ENCODE results near the gene NT5C2. TPM values are rescaled to one million over a fixed set of nuclear protein-coding genes. Genes with fewer than 3 reads are reported as not detected.
A peak's percentile ranks its signal among the peaks of the same experiment; 100 is the strongest.

NT5C2 gene
- polyA plus RNA-seq, 3 donors, result 68.6 to 116 (median 81.8) TPM

DNA sequence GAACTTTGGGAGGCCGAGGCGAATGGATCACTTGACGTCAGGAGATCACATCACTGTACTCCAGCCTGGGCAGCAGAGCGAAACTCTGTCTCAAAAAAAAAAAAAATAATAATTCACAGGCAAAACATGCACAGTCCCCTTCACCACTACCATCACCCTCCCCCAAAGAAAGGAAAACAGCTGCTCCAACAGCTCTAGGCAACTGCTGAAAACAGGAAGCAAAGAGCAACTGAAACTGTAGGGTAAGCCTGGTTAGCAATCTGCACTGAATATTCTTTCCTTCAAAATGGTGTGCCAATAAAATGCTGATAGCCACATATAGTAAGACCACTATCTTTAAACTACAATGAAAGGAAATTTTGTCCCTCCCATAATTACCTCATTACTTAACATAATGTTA is 11.8 kb downstream of the NT5C2 start:
- 3% methylated on average over 4 of the region's 4 CpGs for WGBS (ENCODE audit: insufficient coverage)
- Histone ChIP-seq H3K27ac (ENCODE audit: low read depth in 1 of 2, low read length in 2 of 2) (peak overlapping the region; percentile 66 to 71), H3K9me3 (replicated peaks in 1 of 2; ENCODE audit: control insufficient read depth in 1 of 2, insufficient read depth in 1 of 2, low read length in 2 of 2) (no peaks in the 10 kb centered on the region), H3K27me3 (ENCODE audit: control insufficient read depth in 2 of 2, insufficient read depth in 2 of 2, low read length in 2 of 2) (no peaks in the 10 kb centered on the region), H3K4me3 (replicated peaks in 1 of 3; ENCODE audit: low read depth in 2 of 3, low read length in 3 of 3) (peak overlapping the region in 1 of 3 experiments; percentile 1), H3K79me2 (ENCODE audit: insufficient read depth, low read length) (peaks cover 100% of the 10 kb centered on the region), H3K9ac (ENCODE audit: insufficient read depth, low read length, poor library complexity, severe bottlenecking) (no peak overlapping the region), H3K4me2 (replicated peaks; ENCODE audit: extremely low read depth, low read length, poor library complexity, severe bottlenecking) (peak overlapping the region; percentile 52), H3K36me3 (replicated peaks in 1 of 2; ENCODE audit: control insufficient read depth in 1 of 2, insufficient read depth in 2 of 2, low read length in 2 of 2) (peaks cover 32 to 39% of the 10 kb centered on the region in 2 donors), H2AFZ (ENCODE audit: insufficient read depth, low read depth, low read length, poor library complexity, severe bottlenecking) (no peak overlapping the region), H4K20me1 (ENCODE audit: insufficient read depth, low read length) (peaks cover 100% of the 10 kb centered on the region), H3K4me1 (ENCODE audit: control insufficient read depth in 1 of 2, insufficient read depth in 2 of 2, low read length in 2 of 2) (peaks cover 44 to 60% of the 10 kb centered on the region in 2 donors)
- H3K4me1 Mint-ChIP-seq, result peaks cover 71% of the 10 kb centered on the region
- H3K36me3 Mint-ChIP-seq, result peaks cover 28 to 47% of the 10 kb centered on the region in 2 donors
- H3K4me3 Mint-ChIP-seq, result peak overlapping the region; percentile 61 to 74
- H3K27me3 Mint-ChIP-seq (ENCODE audit: low read depth in 3 of 3), result peaks cover 0 to 1% (median 0%) of the 10 kb centered on the region in 3 donors
- TF ChIP-seq, protein P1, sequence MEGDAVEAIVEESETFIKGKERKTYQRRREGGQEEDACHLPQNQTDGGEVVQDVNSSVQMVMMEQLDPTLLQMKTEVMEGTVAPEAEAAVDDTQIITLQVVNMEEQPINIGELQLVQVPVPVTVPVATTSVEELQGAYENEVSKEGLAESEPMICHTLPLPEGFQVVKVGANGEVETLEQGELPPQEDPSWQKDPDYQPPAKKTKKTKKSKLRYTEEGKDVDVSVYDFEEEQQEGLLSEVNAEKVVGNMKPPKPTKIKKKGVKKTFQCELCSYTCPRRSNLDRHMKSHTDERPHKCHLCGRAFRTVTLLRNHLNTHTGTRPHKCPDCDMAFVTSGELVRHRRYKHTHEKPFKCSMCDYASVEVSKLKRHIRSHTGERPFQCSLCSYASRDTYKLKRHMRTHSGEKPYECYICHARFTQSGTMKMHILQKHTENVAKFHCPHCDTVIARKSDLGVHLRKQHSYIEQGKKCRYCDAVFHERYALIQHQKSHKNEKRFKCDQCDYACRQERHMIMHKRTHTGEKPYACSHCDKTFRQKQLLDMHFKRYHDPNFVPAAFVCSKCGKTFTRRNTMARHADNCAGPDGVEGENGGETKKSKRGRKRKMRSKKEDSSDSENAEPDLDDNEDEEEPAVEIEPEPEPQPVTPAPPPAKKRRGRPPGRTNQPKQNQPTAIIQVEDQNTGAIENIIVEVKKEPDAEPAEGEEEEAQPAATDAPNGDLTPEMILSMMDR (IDR thresholded peaks at IDR 0.05), result no peak
- peak; percentile 44 to 58 (median 48) for DNase-seq
- H3K9me3 Mint-ChIP-seq, result no peaks in the 10 kb centered on the region
- H3K27ac Mint-ChIP-seq, result peak overlapping the region; percentile 72 to 92 (median 88)
- intact Hi-C loops (cut with micrococcal nuclease), result loop anchor here in 1 of 2 donors (5.0 kb wide), 1 partner anchor 264 kb away; the partner anchor contains the start of gene CNNM2

DNA sequence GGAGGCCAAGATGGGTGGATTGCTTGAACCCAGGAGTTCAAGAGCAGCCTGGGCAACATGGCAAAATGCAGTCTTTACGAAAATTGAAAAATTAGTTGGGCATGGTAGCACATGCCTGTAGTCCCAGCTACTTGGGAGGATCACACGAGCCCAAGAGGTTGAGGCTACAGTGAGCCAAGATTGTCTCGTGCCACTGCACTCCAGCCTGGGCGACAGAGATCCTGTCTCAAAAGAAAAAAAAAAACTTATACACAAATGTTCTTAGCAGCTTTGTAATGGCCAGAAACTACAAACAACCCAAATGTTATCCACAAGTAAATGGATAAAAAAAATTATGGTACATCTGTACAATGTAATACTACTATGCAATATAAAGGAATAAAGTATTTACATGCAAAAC is 12.6 kb downstream of the NT5C2 start:
- peaks cover 100% of the 10 kb centered on the region for H4K20me1 ChIP-seq (ENCODE audit: insufficient read depth, low read length)
- intact Hi-C loops (cut with micrococcal nuclease), result loop anchor here in 1 of 2 donors (5.0 kb wide), 1 partner anchor 263 kb away; the partner anchor contains the start of gene CNNM2
- Mint-ChIP-seq H3K27me3 (ENCODE audit: low read depth in 3 of 3) (peaks cover 0 to 1% (median 0%) of the 10 kb centered on the region in 3 donors), H3K27ac (peak overlapping the region in 5 of 7 donors; percentile 18 to 63 (median 57)), H3K36me3 (peaks cover 35 to 53% of the 10 kb centered on the region in 2 donors), H3K4me1 (peaks cover 64% of the 10 kb centered on the region), H3K4me3 (no peak overlapping the region), H3K9me3 (no peaks in the 10 kb centered on the region)
- no peak for DNase-seq
- no peak overlapping the region for H3K9ac ChIP-seq (ENCODE audit: insufficient read depth, low read length, poor library complexity, severe bottlenecking)
- H3K36me3 ChIP-seq (replicated peaks in 1 of 2; ENCODE audit: control insufficient read depth in 1 of 2, insufficient read depth in 2 of 2, low read length in 2 of 2), result peaks cover 39 to 46% of the 10 kb centered on the region in 2 donors
- TF ChIP-seq, protein P1 (IDR thresholded peaks at IDR 0.05), result no peak
- peaks cover 100% of the 10 kb centered on the region for H3K79me2 ChIP-seq (ENCODE audit: insufficient read depth, low read length)
- no peak overlapping the region for H3K4me3 ChIP-seq (replicated peaks in 1 of 3; ENCODE audit: low read depth in 2 of 3, low read length in 3 of 3)
- H3K4me1 ChIP-seq (ENCODE audit: control insufficient read depth in 1 of 2, insufficient read depth in 2 of 2, low read length in 2 of 2), result peaks cover 39 to 53% of the 10 kb centered on the region in 2 donors
- H2AFZ ChIP-seq (ENCODE audit: insufficient read depth, low read depth, low read length, poor library complexity, severe bottlenecking), result no peak overlapping the region
- 92% methylated on average over 1 of the region's 4 CpGs for WGBS (ENCODE audit: insufficient coverage)
- H3K9me3 ChIP-seq (replicated peaks in 1 of 2; ENCODE audit: control insufficient read depth in 1 of 2, insufficient read depth in 1 of 2, low read length in 2 of 2), result no peaks in the 10 kb centered on the region
- H3K4me2 ChIP-seq (replicated peaks; ENCODE audit: extremely low read depth, low read length, poor library complexity, severe bottlenecking), result no peak overlapping the region
- H3K27me3 ChIP-seq (ENCODE audit: control insufficient read depth in 2 of 2, insufficient read depth in 2 of 2, low read length in 2 of 2), result no peaks in the 10 kb centered on the region
- peak overlapping the region in 1 of 2 donors; percentile 36 for H3K27ac ChIP-seq (ENCODE audit: low read depth in 1 of 2, low read length in 2 of 2)

All from CD14-positive monocyte (primary cell).